Bronchial epithelial cell (primary cell): ENCODE data around the gene SLC23A2. TPM values are rescaled to one million over a fixed set of nuclear protein-coding genes. Genes with fewer than 3 reads are reported as not detected.

ENCODE experiments used
- DNase-seq: peaks from one replicate; pipeline ENCODE4 v3.0.0-alpha.2; 2010; ENCODE audit warnings: low read depth
- FAIRE-seq: peaks from 2 replicates; lab custom pipeline; 2011; peaks lifted over from hg19 to GRCh38; lab: Jason Lieb, UNC
- H3K27me3 ChIP-seq: 2 replicates; pipeline ENCODE4 v1.5.1; 2011; ENCODE audit warnings: low read length; ENCODE audit not compliant: control insufficient read depth, insufficient read depth
- H3K36me3 ChIP-seq: 2 replicates; pipeline ENCODE4 v1.5.1; 2011; ENCODE audit warnings: low read length; ENCODE audit not compliant: control insufficient read depth, insufficient read depth
- H3K4me3 ChIP-seq: 2 replicates; pipeline ENCODE4 v1.5.1; 2011; ENCODE audit warnings: mild to moderate bottlenecking, low read depth, low read length, control low read depth
- total RNA-seq: library from RNA; depleted of rRNA; stranded (reverse); fragments of >200 nt; gene quantifications from 2 replicates; pipeline ENCODE4 v1.2.1, GENCODE V29; 2014
- TF ChIP-seq, protein P1 (sequence below): IDR thresholded peaks from 2 replicates; pipeline ENCODE4 v1.5.1; 2011; ENCODE audit warnings: mild to moderate bottlenecking, moderate library complexity, low read length, control low read depth, inconsistent platforms; ENCODE audit not compliant: insufficient read depth, severe bottlenecking

Gene SLC23A2
- total RNA-seq, 1 donor from 2014 or later = 7.6 TPM

DNA sequence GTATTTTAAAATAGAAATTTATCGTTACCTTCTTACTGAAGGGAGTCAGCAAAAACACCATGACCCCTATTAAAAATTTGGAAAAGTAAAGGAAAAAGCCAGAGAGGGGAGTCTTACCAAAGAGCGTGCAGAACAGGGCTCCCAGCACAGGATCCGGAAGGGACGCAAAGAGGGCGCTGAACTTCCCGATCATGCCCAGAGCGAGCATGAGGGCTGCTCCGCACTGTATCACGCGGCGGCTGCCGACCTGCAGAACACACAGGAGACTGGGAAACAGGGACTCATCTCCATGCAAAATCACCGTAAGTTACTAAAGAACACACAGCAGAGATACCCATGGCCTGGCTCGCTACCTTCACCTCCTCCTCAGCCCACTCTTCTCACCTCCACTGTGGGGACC lies 138.6 kb downstream of the SLC23A2 start:
- TF ChIP-seq, protein P1, sequence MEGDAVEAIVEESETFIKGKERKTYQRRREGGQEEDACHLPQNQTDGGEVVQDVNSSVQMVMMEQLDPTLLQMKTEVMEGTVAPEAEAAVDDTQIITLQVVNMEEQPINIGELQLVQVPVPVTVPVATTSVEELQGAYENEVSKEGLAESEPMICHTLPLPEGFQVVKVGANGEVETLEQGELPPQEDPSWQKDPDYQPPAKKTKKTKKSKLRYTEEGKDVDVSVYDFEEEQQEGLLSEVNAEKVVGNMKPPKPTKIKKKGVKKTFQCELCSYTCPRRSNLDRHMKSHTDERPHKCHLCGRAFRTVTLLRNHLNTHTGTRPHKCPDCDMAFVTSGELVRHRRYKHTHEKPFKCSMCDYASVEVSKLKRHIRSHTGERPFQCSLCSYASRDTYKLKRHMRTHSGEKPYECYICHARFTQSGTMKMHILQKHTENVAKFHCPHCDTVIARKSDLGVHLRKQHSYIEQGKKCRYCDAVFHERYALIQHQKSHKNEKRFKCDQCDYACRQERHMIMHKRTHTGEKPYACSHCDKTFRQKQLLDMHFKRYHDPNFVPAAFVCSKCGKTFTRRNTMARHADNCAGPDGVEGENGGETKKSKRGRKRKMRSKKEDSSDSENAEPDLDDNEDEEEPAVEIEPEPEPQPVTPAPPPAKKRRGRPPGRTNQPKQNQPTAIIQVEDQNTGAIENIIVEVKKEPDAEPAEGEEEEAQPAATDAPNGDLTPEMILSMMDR = no peak
- Histone ChIP-seq H3K36me3 (peaks cover 12% of the 10 kb centered on the region), H3K27me3 (no peaks in the 10 kb centered on the region), H3K4me3 (no peak overlapping the region)
- DNase-seq (no peak), FAIRE-seq (no peak)

DNA sequence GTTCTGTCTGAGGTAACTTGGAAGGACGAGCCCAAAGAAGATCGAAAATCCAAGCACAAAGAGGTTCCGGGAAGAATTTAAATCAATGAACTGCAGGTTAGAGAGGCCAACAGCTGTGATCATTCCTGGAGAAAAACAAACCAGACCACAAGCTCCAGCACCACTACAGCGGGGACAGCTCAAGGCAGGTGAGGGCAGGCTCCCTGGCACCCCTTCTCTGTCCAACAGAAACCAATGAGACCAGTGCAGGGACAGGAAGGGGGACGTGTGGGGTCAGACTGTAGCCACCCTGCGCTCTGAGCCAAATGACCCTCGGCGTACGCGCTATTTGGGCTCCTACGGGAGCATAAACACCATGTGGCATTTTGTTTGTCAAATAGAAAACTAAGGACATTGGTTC lies 139.3 kb downstream of the SLC23A2 start:
- Histone ChIP-seq H3K4me3 (no peak overlapping the region), H3K36me3 (peaks cover 12% of the 10 kb centered on the region), H3K27me3 (no peaks in the 10 kb centered on the region)
- TF ChIP-seq, protein P1 = no peak
- no peak for FAIRE-seq
- no peak for DNase-seq

DNA sequence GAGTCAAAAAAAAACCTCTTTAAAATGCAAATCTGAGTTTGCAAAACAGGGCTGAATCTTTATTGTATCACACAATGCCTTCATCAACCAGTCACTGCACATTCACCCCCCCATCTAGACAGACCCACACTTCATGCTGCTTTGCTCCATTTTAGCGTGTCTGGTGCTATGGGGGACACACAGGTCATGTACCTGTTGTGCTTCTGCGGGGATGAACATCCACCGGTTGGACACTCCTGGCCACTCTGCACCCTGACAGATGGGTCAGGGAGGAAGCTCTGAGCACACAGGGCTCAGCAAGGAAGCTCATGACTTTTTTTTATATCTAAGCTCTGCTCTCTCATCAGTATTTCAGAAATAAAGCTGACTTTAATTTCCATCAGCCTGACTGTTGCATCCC lies 143.3 kb downstream of the SLC23A2 start:
- Histone ChIP-seq H3K4me3 (no peak overlapping the region), H3K36me3 (peaks cover 13% of the 10 kb centered on the region), H3K27me3 (no peaks in the 10 kb centered on the region)
- TF ChIP-seq, protein P1 = no peak
- DNase-seq = no peak
- FAIRE-seq = no peak

DNA sequence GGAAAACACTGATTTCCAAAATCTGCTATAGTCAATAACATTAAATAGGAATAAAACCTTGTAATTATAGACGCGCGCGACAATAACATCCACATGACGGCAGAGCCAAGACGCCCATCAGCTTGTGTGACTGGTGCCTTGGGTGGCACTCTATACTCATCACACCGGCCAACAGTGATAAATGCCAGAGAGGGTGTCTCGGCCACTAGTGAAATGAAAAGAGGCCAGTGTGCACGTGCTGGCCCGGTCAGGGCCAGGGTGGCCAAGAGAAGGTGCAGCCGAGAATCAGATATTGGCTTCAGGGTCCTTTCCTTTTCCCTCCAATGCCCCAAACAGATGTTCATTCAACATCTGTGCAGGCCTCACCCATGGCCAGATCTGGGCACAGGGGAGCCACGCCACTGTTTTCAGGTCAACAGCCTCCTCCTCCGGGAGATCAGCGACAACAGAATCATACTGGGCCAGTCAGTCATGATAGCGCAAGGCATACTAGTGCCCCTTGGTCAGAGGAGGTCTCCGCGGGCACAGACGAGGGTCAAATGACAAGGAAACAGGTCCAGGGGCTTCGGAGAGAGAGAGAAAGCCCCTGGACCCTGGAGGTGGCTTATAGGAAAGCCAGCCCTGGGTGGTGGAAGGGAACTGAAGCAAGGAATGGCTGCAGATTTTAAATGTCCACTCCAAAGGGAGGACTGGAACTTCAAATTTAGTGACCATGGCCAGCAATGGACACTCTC lies 145.1 kb downstream of the SLC23A2 start:
- Histone ChIP-seq H3K4me3 (no peak overlapping the region), H3K27me3 (no peaks in the 10 kb centered on the region), H3K36me3 (peaks cover 9% of the 10 kb centered on the region)
- no peak for DNase-seq
- FAIRE-seq = no peak
- TF ChIP-seq, protein P1 = no peak

DNA sequence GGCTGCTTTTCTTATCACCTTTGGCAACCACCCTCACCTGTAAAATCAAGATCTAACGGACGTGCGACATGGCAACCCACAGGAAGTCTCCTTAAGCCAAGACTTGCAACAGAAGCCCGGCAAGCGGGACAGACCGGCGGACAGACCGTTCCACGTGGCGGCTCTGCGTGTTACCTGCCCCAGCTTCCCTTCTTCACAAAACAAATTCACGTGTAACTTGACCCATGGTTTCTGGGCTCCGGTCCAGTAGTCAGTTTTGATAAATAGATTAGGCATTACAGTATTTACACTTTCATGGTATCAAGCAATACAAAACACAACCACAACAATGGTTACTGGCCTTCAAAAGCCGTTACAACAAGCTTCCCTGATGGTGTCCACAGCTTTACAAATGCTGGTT lies 145.8 kb downstream of the SLC23A2 start:
- Histone ChIP-seq H3K4me3 (no peak overlapping the region), H3K27me3 (no peaks in the 10 kb centered on the region), H3K36me3 (peaks cover 9% of the 10 kb centered on the region)
- DNase-seq (no peak), FAIRE-seq (no peak)
- TF ChIP-seq, protein P1 = no peak

DNA sequence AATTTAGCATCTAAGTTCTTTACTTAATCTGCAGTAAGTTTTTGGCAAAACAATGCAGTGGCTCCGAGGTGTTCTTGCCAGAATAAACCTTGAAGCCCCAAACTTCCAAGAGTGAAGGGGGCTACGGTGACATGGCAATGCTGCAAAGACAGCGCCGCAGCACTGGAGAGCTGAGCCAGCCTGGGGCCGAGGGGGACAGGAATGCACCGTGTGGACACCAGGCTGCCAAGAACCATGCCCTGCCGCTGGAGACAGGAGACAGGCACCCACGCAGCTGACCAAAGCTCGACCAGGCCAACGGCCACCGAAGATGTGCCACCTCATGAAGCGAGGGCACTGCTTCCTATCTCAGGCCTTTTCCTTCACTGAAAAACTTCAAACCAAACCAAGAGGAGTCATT lies 146.2 kb downstream of the SLC23A2 start:
- no peaks in the 10 kb centered on the region for H3K27me3 ChIP-seq
- H3K4me3 ChIP-seq = no peak overlapping the region
- TF ChIP-seq, protein P1 = no peak
- DNase-seq (no peak), FAIRE-seq (no peak)
- peaks cover 9% of the 10 kb centered on the region for H3K36me3 ChIP-seq
